ENCODE measurements around the gene GAD1.

The GAD1 gene

GRCh38 chr2:170895023-170895757 lies 78.5 kb downstream of the GAD1 start:
- peak; percentile 49 for DNase-seq (ENCODE audit: low spot score)

- no peak for DNase-seq (ENCODE audit: low spot score)
These were observed 79.9 kb downstream of the GAD1 start for GRCh38 chr2:170896622-170897021.

- no peak for DNase-seq (ENCODE audit: low spot score)
These were observed 80.4 kb downstream of the GAD1 start for GRCh38 chr2:170897108-170897507.

GRCh38 chr2:170905864-170906263 lies 89.2 kb downstream of the GAD1 start:
- DNase-seq (ENCODE audit: low spot score) = no peak
